ENCODE data around the gene PCDHGA9. TPM values are rescaled to one million over a fixed set of nuclear protein-coding genes. Genes with fewer than 3 reads are reported as not detected.
"Not testable (repeated sequence)": the region's sequence is repeated elsewhere in the genome, so short reads cannot be mapped to it uniquely, and the experiment has no call there.

PCDHGA9 gene
- 0.52 and 3.2 TPM in 2 replicates for total RNA-seq

DNA sequence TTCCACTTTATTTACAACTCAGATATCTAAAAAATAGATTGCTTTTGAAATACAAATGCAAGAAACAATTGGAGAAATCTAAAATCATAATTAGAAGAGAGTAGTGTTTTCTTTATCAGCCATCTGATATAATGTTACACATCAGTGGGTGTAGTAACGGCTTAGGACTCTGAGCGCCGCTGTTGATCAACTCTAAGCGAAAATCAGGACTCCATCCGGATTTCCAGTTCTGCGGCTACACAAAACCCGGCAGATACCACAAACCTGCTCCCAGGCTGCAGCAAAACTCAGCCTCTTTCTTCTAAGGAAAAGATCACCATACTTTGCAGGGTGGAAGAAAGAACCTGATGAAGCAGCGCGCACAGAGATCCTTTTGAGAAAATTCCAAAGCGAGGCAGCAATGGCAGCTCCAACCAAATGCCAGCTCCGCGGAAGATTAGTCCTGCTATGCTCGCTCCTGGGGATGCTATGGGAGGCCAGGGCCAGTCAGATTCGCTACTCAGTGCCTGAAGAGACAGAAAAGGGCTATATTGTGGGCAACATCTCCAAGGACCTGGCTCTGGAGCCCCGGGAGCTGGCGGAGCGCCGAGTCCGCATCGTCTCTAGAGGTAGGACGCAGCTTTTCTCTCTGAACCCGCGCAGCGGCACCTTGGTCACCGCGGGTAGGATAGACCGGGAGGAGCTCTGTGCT, at the start of gene PCDHGA9:
Gene PCDHGA9, plus strand, starts transcription at position 226 of the 691 bp plus-strand sequence. Its CDS starts 175 bp downstream, at position 401.
- peak; percentile 15 for DNase-seq (ENCODE audit: low read depth)

DNA sequence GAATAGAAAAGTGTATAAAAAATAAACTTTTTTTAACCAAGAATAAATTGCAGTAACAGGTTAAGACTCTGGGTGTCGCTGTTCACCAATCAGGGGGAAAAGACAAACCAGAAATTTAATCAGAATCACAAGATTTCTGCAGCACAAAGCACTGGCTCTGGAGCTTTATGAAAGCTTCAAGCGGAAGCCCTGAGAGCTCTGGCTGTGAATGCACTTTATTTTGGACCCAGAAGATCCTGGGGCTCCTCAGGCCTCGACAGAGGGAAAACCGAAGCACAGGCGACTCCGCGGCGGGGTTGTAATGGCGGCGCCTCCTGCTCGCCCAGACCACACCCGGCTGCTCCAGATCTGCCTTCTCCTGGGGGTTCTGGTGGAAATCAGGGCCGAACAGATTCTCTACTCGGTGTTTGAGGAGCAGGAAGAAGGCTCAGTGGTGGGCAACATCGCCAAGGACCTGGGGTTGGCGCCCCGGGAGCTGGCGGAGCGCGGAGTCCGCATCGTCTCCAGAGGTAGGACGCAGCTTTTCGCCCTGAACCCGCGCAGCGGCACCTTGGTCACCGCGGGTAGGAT, 47.6 kb upstream of the PCDHGA9 start, which contains the start of gene PCDHGA4:
Gene PCDHGA4, plus strand, starts transcription at position 122 of the 570 bp plus-strand sequence. Its CDS starts 87 bp downstream, at position 209.
- DNase-seq (ENCODE audit: low read depth), result no peak

DNA sequence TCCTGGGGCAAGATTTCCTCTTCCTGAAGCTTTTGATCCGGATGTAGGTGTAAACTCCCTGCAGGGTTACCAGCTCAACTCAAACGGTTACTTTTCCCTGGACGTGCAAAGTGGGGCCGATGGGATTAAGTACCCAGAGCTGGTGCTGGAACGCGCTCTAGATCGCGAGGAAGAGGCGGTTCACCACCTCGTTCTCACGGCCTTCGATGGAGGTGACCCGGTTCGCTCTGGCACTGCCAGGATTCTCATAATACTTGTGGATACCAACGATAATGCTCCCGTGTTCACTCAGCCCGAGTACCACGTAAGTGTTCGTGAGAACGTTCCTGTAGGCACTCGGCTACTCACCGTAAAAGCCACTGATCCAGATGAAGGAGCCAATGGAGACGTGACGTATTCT, 46.9 kb upstream of the PCDHGA9 start:
- no peak for DNase-seq (ENCODE audit: low read depth)

DNA sequence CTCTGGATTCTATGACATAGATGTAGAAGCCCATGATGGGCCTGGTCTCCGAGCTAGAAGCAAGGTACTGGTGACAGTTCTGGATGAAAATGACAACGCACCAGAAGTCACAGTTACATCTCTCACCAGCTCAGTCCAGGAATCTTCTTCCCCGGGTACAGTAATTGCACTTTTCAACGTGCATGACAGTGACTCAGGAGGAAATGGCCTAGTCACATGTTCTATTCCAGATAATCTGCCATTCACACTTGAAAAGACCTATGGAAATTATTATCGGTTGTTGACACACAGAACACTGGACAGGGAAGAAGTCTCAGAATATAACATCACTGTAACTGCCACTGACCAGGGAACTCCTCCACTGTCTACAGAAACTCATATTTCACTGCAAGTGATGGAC, 46.4 kb upstream of the PCDHGA9 start:
- no peak for DNase-seq (ENCODE audit: low read depth)

DNA sequence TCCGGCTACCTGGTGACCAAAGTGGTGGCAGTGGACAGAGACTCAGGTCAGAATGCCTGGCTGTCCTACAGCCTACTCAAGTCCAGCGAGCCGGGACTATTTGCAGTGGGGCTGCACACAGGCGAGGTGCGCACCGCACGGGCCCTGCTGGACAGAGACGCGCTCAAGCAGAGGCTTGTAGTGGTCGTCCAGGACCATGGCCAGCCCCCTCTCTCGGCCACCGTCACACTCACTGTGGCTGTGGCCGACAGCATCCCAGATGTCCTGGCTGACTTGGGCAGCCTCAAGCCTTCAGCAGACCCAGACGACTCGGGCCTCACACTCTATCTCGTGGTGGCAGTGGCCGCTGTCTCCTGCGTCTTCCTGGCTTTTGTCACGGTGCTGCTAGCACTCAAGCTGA, 45.6 kb upstream of the PCDHGA9 start:
- DNase-seq (ENCODE audit: low read depth), result no peak

DNA sequence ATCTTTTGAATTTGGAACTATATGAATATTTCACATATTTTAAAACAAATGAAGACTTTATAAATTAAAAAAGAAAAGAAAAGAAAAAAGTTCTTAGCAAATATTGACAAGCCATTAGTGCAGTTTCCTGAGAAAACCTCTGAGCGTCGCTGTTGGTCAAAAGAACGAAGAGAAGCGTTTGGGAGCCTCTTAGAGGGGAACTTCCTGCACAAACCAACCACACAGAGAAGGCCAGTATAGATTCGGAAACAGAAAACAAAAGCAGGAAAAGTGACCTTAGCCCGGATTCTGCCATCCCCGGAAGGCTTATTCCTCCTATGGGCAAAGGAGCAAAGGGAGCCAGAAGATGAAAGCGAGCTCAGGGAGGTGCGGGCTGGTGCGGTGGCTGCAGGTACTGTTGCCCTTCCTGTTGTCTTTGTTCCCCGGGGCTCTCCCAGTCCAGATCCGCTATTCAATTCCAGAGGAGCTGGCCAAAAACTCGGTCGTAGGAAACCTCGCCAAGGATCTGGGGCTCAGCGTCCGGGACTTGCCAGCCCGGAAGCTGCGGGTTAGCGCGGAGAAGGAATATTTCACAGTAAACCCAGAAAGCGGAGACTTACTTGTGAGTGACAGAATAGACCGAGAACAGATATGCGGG, 42.7 kb upstream of the PCDHGA9 start, which contains the start of gene PCDHGB2:
Gene PCDHGB2, plus strand, starts transcription at position 205 of the 637 bp plus-strand sequence. Its CDS starts 142 bp downstream, at position 347.
- peak; percentile 16 for DNase-seq (ENCODE audit: low read depth)

DNA sequence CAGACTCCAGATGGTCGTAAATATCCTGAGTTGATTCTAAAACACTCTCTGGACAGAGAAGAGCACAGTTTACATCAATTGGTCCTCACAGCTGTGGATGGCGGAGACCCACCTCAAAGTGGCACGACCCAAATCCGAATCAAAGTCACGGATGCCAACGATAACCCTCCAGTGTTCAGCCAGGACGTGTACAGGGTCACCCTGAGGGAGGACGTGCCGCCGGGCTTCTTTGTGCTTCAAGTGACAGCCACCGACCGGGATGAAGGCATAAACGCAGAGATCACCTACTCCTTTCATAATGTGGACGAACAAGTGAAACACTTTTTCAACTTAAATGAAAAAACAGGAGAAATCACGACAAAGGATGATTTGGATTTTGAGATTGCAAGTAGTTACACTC, 41.9 kb upstream of the PCDHGA9 start:
- DNase-seq (ENCODE audit: low read depth), result no peak

DNA sequence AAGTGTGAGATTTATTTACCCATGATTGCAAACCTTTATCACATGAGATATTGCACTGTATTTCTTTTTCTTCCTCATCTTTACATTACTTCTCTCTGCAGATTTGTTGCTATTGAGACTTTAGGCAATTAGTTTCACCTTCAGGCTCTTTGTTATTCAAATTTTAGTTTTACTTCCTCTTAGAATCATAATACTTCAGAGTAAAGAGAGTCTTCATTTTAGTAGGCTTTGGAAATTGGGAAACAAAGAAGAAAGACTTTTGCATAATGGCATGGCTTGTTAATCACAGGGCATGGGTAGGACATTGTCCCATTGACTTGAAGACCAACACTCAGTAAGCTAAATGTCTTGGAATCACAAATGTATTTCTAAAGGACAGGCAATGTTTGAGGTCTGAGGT, 39.9 kb upstream of the PCDHGA9 start:
- no peak for DNase-seq (ENCODE audit: low read depth)

DNA sequence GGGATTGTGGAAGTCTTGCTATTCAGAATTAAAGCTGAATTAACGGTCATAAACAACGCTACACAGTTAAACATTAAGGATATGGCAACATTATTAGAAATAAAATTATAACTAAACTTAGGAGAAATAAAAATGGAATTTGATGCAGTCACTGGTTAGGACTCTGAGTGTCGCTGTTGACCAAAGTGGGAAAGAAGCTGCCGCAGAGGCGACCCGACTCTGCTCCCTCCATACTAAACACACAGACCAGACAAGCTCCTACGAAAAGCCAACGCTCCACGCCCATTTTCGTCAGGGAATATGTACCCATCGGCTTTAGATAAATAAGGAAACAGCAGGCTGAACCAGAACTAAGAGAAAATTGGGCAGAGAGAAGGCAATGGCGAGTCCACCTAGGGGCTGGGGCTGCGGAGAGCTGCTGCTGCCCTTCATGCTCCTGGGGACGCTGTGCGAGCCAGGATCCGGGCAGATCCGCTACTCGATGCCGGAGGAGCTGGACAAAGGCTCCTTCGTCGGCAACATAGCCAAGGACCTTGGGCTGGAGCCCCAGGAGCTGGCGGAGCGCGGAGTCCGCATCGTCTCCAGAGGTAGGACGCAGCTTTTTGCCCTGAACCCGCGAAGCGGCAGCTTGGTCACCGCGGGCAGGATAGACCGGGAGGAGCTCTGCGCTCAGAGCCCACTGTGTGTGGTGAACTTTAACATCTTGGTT, 38.5 kb upstream of the PCDHGA9 start, which contains the start of gene PCDHGA5:
Gene PCDHGA5, plus strand, starts transcription at position 211 of the 709 bp plus-strand sequence. Its CDS starts 169 bp downstream, at position 380.
- DNase-seq (ENCODE audit: low read depth), result no peak

DNA sequence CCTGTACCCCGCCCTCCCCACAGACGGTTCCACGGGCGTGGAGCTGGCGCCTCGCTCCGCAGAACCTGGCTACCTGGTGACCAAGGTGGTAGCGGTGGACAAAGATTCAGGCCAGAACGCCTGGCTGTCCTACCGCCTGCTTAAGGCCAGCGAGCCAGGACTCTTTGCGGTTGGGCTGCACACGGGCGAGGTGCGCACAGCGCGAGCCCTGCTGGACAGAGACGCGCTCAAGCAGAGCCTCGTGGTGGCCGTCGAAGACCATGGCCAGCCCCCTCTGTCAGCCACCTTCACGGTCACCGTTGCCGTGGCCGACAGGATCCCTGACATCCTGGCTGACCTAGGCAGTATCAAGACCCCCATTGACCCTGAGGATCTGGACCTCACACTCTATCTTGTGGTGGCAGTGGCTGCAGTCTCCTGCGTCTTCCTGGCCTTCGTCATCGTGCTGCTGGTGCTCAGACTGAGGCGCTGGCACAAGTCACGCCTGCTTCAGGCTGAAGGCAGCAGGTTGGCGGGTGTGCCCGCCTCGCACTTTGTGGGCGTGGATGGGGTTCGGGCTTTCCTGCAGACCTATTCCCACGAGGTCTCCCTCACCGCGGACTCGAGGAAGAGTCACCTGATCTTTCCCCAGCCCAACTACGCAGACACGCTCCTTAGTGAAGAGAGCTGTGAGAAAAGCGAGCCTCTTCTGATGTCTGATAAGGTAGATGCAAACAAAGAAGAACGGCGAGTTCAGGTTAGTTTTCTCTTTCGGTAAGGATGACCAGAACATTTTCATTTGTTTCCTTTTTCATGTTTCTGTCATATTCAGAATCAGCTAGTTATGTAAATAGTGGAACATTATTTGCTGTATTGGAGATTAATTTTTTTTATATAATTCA, 36.3 kb upstream of the PCDHGA9 start:
- DNase-seq (ENCODE audit: low read depth), result no peak

DNA sequence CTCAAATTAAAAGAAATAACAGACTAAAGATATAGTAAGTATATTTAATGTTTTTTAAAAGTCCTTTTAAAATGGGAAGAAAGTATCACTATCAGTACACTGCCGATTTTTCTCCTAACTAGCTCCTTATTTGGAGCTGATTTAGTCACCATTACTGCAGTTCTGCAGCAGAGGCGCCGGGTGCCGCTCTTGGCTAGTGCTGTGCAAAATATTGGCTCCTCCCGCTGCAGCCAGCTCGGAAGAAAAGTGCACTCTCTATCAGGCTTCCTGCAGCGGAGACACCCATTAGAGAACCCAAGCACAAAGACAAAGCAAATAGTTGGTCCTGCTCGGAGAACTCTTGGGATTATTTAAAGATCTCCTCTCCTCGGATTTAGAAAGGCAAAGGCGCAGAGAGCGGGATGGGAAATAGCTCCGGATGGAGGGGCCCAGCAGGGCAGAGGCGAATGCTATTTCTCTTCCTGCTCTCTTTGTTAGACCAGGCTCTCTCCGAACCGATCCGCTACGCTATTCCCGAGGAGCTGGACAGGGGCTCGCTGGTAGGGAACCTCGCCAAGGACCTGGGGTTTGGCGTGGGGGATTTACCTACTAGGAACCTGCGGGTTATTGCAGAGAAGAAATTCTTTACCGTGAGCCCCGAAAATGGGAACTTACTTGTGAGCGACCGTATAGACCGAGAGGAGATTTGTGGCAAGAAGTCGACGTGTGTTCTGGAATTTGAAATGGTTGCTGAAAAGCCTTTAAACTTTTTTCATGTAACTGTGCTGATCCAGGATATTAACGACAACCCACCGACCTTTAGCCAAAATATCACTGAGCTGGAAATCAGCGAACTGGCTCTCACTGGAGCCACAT, 32.4 kb upstream of the PCDHGA9 start, which contains the start of gene PCDHGB3:
Gene PCDHGB3, plus strand, starts transcription at position 249 of the 855 bp plus-strand sequence. Its CDS starts 153 bp downstream, at position 402.
- DNase-seq (ENCODE audit: low read depth), result peak; percentile 7

DNA sequence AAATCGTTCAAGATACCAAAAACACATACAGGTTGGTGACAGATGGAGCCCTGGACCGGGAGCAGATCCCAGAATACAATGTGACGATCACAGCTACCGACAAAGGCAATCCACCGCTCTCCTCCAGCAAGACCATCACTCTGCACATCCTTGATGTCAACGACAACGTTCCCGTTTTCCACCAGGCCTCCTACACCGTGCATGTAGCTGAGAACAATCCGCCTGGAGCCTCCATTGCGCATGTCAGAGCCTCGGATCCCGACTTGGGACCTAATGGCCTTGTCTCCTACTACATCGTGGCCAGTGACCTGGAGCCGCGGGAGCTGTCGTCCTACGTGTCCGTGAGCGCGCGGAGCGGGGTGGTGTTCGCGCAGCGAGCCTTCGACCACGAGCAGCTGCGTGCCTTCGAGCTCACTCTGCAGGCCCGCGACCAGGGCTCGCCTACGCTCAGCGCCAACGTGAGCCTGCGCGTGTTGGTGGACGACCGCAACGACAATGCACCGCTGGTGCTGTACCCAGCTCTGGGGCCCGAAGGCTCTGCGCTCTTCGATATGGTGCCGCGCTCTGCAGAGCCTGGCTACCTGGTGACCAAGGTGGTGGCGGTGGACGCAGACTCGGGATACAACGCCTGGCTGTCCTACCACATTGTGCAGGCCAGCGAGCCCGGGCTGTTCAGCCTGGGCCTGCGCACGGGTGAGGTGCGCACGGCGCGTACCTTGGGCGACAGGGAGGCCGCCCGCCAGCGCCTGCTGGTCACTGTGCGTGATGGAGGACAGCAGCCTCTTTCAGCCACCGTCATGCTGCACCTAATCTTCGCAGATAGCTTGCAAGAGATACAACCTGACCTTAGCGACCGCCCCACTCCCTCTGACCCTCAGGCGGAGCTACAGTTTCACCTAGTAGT, 30.8 kb upstream of the PCDHGA9 start:
- no peak for DNase-seq (ENCODE audit: low read depth)

DNA sequence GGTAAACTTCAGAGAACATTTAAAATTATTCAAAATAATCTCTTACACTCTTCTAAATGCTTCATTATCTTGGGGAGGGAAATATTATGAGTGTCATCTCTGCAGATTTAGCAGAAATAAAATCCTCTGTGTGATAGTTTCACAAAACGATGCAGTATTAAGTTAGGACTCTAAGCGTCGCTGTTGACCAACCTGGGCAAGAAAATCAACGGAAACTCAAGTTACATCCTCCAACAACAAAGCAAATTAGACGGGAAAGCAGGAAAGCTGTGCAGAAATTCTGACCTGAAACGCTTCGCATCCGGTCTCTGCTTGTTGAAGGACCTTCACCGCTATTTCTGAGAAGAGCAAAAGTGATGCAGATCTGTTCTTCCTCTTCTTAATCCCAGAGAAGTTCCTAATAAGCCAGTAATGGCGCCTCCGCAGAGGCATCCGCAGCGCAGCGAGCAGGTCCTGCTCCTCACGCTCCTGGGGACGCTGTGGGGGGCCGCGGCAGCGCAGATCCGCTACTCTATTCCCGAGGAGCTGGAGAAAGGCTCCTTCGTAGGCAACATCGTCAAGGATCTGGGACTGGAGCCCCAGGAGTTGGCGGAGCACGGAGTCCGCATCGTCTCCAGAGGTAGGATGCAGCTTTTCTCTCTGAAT, 28.8 kb upstream of the PCDHGA9 start, which contains the start of gene PCDHGA6:
Gene PCDHGA6, plus strand, starts transcription at position 219 of the 645 bp plus-strand sequence. Its CDS starts 193 bp downstream, at position 412.
- DNase-seq (ENCODE audit: low read depth), result peak; percentile 15

DNA sequence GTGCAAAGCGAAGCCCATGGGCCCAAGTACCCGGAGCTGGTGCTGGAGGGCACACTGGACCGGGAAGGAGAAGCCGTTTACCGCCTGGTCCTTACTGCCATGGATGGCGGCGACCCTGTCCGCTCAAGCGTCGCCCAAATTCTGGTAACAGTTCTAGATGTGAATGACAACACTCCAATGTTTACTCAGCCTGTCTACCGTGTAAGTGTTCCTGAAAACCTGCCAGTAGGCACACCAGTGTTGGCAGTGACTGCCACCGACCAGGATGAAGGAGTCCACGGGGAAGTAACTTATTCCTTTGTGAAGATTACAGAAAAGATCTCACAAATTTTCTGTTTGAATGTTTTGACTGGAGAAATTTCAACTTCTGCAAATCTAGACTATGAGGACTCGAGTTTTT, 28.0 kb upstream of the PCDHGA9 start:
- no peak for DNase-seq (ENCODE audit: low read depth)

DNA sequence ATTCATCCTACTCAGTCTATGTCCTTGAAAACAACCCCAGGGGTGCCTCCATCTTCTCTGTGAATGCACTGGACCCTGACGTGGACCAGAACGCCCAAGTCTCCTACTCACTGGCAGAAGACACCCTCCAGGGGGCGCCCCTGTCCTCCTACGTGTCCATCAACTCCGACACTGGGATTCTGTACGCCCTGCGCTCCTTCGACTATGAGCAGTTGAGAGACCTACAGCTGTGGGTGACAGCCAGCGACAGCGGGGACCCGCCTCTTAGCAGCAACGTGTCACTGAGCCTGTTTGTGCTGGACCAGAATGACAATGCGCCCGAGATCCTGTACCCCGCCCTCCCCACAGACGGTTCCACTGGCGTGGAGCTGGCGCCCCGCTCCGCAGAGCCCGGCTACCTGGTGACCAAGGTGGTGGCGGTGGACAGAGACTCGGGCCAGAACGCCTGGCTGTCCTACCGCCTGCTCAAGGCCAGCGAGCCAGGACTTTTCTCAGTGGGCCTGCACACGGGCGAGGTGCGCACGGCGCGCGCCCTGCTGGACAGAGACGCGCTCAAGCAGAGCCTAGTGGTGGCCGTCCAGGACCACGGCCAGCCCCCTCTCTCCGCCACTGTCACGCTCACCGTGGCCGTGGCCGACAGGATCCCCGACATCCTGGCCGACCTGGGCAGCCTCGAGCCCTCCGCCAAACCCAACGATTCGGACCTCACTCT, 27.0 kb upstream of the PCDHGA9 start:
- DNase-seq (ENCODE audit: low read depth), result not testable (repeated sequence)

DNA sequence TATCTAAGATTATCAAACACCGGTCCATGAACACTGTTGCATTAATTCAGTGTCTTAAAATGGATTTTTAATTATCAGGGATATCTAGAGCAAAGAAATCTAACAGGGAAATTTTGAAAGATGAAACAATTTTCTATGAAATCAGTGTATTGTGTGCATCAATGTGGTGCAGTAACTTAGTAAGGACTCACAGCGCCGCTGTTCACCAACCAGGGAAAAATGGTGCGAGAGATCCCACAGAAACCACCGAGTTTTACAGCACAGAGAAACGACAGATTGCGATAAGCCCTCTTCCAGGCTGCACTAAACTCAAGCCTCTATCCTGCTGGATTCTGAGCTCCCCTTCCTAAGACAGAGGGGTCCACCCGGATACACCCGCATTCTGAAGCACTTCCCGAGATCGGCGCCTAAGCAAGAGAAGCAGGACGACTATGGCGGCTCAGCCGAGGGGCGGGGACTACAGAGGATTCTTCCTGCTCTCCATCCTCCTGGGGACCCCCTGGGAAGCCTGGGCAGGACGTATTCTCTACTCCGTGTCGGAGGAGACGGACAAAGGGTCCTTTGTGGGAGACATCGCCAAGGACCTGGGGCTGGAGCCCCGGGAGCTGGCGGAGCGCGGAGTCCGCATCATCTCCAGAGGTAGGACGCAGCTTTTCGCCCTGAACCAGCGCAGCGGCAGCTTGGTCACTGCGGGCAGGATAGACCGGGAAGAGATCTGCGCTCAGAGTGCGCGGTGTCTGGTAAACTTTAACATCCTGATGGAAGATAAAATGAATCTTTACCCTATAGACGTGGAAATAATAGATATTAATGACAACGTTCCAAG, 19.9 kb upstream of the PCDHGA9 start, which contains the start of gene PCDHGA7:
Gene PCDHGA7, plus strand, starts transcription at position 274 of the 826 bp plus-strand sequence. Its CDS starts 158 bp downstream, at position 432.
- peak; percentile 2 for DNase-seq (ENCODE audit: low read depth)
